HEK293T (cell line): Measurements from ENCODE around the gene GRSF1.
"Not testable (repeated sequence)": the region's sequence is repeated elsewhere in the genome, so short reads cannot be mapped to it uniquely, and the experiment has no call there.

Experiments used
- CTCF ChIA-PET: fragments of 350-600 bp; formaldehyde crosslinking; extraction: SDS; loops from one replicate; lab custom pipeline; 2021; ENCODE audit warnings: antibody characterized with exemption, inconsistent platforms; lab: Yijun Ruan, JAX
- POLR2A ChIA-PET: fragments of 350-600 bp; formaldehyde crosslinking; extraction: SDS; loops from one replicate; lab custom pipeline; 2020; ENCODE audit warnings: antibody characterized with exemption, inconsistent platforms; lab: Yijun Ruan, JAX
- DNase-seq: peaks from one replicate; pipeline ENCODE4 v3.0.0; 2012; ENCODE audit warnings: mixed read lengths; ENCODE audit errors: extremely low spot score
- ARNT ChIP-seq: fragments of 450-650 bp; IDR thresholded peaks from 2 replicates; pipeline ENCODE4 v1.6.1; 2017; ENCODE audit warnings: mild to moderate bottlenecking
- BHLHE40 ChIP-seq: fragments of 450-650 bp; IDR thresholded peaks from 2 replicates; pipeline ENCODE4 v1.6.1; 2016; ENCODE audit warnings: mild to moderate bottlenecking, moderate library complexity, borderline replicate concordance
- CTBP1 ChIP-seq: fragments of 450-650 bp; IDR thresholded peaks from 2 replicates; pipeline ENCODE4 v1.6.1; 2016; ENCODE audit warnings: borderline replicate concordance
- ELF4 ChIP-seq: fragments of 450-650 bp; IDR thresholded peaks from 2 replicates; pipeline ENCODE4 v1.6.1; 2017; ENCODE audit warnings: antibody characterized with exemption
- FOXA1 ChIP-seq: fragments of 450-650 bp; IDR thresholded peaks from 2 replicates; pipeline ENCODE4 v1.6.1; 2016; ENCODE audit warnings: mild to moderate bottlenecking
- FOXK2 ChIP-seq: fragments of 450-650 bp; IDR thresholded peaks from 2 replicates; pipeline ENCODE4 v1.6.1; 2016; ENCODE audit warnings: mild to moderate bottlenecking
- FOXM1 ChIP-seq: fragments of 450-650 bp; IDR thresholded peaks from 2 replicates; pipeline ENCODE4 v1.6.1; 2017; ENCODE audit warnings: mild to moderate bottlenecking, borderline replicate concordance
- HDGF ChIP-seq: fragments of 450-650 bp; IDR thresholded peaks from 2 replicates; pipeline ENCODE4 v1.6.1; 2017; ENCODE audit warnings: antibody characterized with exemption, borderline replicate concordance
- L3MBTL2 ChIP-seq: fragments of 450-650 bp; conservative IDR thresholded peaks from 2 replicates; pipeline ENCODE4 v1.6.1; 2016; ENCODE audit warnings: mild to moderate bottlenecking
- LEF1 ChIP-seq: fragments of 450-650 bp; IDR thresholded peaks from 2 replicates; pipeline ENCODE4 v1.6.1; 2017; ENCODE audit warnings: mild to moderate bottlenecking, borderline replicate concordance
- NFRKB ChIP-seq: fragments of 450-650 bp; IDR thresholded peaks from 2 replicates; pipeline ENCODE4 v1.6.1; 2016; ENCODE audit warnings: mild to moderate bottlenecking, moderate library complexity
- PKNOX1 ChIP-seq: fragments of 450-650 bp; IDR thresholded peaks from 2 replicates; pipeline ENCODE4 v1.6.1; 2016
- SP1 ChIP-seq: fragments of 450-650 bp; IDR thresholded peaks from 2 replicates; pipeline ENCODE4 v1.6.1; 2017
- SUZ12 ChIP-seq: fragments of 450-650 bp; IDR thresholded peaks from 2 replicates; pipeline ENCODE4 v1.6.1; 2016; ENCODE audit warnings: mild to moderate bottlenecking
- TARDBP ChIP-seq: fragments of 450-650 bp; IDR thresholded peaks from 2 replicates; pipeline ENCODE4 v1.6.1; 2016
- ZNF384 ChIP-seq: fragments of 450-650 bp; IDR thresholded peaks from 2 replicates; pipeline ENCODE4 v1.6.1; 2016

GRSF1 gene

DNA sequence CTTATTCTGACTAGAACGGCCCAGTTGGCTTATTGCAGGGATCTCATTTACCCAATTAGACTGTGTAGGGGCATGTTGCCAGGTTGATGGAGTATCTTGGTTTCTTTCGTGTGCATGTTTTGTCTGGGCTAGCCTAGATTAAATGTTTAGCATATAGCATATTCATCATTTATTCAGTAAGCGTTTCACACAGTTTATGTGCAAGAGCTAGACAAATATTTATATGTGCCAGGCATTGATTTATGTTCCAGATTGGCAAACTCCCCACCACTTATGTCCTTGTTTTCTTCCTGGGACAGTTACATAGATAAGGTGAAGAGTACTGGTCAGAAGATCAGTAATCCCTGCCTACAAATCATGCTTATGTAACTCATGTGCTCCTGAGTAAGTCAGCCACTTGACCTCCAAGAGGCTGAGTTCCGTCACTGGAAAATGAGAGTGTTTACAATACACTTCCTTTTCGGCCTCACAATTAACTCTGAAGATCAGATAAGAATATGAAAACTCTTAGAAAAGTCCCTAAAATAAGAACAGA lies 60.7 kb downstream of the GRSF1 start:
- peak; percentile 29 for DNase-seq
- CTCF ChIA-PET, result no interaction called here
- POLR2A ChIA-PET, result interaction anchor here (1.0 kb wide), 1 partner anchor 74 kb away, joined by 3 read pairs; no protein-coding TSS in a partner anchor
- no peak for TF ChIP-seq ZNF384
- no peak for TF ChIP-seq LEF1
- TF ChIP-seq SUZ12, result no peak
- TF ChIP-seq ELF4, result no peak
- TF ChIP-seq BHLHE40, result no peak
- TF ChIP-seq FOXA1, result no peak
- peak; percentile 70 for TF ChIP-seq PKNOX1

DNA sequence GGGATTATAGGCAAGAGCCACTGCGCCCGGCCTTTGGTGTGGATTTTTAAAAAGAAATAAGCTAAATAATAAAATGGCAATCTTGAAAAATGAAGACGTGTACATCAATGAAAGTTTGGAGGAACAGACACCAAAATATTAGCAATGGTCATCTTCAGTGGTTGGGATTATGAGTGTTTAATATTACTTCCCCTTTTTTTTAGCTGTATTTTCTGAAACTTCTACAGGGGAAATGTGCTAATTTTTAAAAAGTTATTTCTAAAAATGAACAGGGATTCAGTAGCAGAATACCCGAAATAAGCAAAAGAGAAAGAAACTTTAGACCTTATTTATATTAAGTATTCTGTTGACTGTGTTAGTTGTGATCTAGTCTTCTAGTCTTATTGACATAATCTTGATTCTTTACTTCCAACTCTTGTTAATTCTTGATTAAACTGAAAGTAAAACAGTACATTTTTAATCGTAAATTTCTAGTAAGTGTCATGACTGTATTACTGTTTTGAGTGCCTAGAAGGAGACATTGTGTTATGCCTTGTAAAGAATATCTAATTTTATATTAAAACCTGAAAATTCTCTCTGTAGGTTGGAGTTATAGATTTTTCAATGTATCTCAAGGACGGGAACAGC lies 66.6 kb downstream of the GRSF1 start:
- CTCF ChIA-PET, result no interaction called here
- POLR2A ChIA-PET, result no interaction called here
- no peak for DNase-seq
- TF ChIP-seq ELF4 (no peak), SUZ12 (no peak), FOXK2 (no peak), HDGF (no peak), LEF1 (no peak), FOXM1 (no peak), SP1 (no peak), NFRKB (no peak), BHLHE40 (no peak), PKNOX1 (no peak), FOXA1 (no peak), ZNF384 (no peak), CTBP1 (no peak), TARDBP (no peak), ARNT (no peak), L3MBTL2 (no peak)

GRCh38 chr4:70769396-70769795 lies 70.3 kb downstream of the GRSF1 start:
- CTCF ChIA-PET, POLR2A ChIA-PET, DNase-seq: not testable (repeated sequence)

DNA sequence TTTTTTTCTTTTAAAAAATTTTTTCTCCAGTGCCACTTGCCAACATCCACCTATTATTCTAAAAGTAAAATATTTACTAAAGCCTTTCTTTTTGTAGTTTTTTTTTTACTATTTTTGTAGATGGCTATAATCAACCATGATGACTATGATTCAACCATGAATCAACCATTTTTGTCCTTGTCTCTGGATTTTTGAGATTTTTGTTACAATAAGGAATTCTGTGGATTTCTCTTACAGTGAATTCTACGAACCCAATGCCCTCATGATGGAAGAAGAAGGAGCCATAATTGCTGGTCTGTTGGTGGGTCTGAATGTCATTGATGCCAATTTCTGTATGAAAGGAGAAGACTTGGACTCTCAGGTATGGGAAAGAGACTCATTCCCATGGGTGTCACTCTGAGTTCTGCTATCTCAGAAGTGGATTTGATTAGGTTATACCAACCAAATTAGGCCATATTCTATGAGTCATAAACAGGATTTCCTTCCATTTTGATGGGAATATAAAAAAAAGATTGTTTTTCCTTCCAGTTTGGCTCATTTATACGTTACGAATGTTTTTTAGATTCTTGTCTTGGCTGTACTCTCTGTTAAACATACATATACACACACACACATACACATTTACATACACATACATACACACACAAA lies 71.3 kb downstream of the GRSF1 start:
- DNase-seq, result no peak
- TF ChIP-seq SUZ12 (no peak), LEF1 (no peak), ZNF384 (no peak), FOXM1 (no peak), PKNOX1 (no peak), NFRKB (no peak), L3MBTL2 (no peak), TARDBP (no peak), FOXK2 (no peak), CTBP1 (no peak), ELF4 (no peak), HDGF (no peak), BHLHE40 (no peak), ARNT (no peak), FOXA1 (no peak), SP1 (no peak)
- ChIA-PET CTCF (no interaction called here), POLR2A (no interaction called here)
